GM23338 (cell line): Measurements from ENCODE around the gene WDR31. TPM values are rescaled to one million over a fixed set of nuclear protein-coding genes. Genes with fewer than 3 reads are reported as not detected.

Experiments
- ATAC-seq: fragments of 200-7000 bp; cut with Tn5 transposase; 3 replicates; pipeline ENCODE4 v1.9.1; 2020
- DNase-seq: peaks from one replicate; pipeline ENCODE4 v3.0.0-alpha.2; 2015; ENCODE audit warnings: low spot score
- H2AFZ ChIP-seq: fragments of 200-600 bp; sonication (generic); 2 replicates; pipeline ENCODE4 v1.8.0; 2016; ENCODE audit warnings: antibody characterized with exemption, mild to moderate bottlenecking, moderate library complexity
- H3F3A ChIP-seq: fragments of 200-600 bp; sonication (generic); replicated peaks from 2 replicates; pipeline ENCODE4 v1.8.0; 2017; ENCODE audit warnings: antibody characterized with exemption, mixed run types, low read depth
- H3K27ac ChIP-seq: fragments of 200-600 bp; sonication (generic); 2 replicates; pipeline ENCODE4 v1.6.1; 2016; ENCODE audit warnings: low read depth
- H3K27me3 ChIP-seq: fragments of 200-600 bp; sonication (generic); 2 replicates; pipeline ENCODE4 v1.8.0; 2016; ENCODE audit warnings: mild to moderate bottlenecking, mixed run types, moderate library complexity; ENCODE audit not compliant: insufficient read depth
- H3K36me3 ChIP-seq: fragments of 200-600 bp; sonication (generic); 2 replicates; pipeline ENCODE4 v1.8.0; 2016; ENCODE audit warnings: mild to moderate bottlenecking; ENCODE audit not compliant: insufficient read depth
- H3K4me1 ChIP-seq: fragments of 200-600 bp; sonication (generic); 2 replicates; pipeline ENCODE4 v1.8.0; 2016; ENCODE audit warnings: mild to moderate bottlenecking, moderate library complexity; ENCODE audit not compliant: insufficient read depth
- H3K4me2 ChIP-seq: fragments of 200-600 bp; sonication (generic); 2 replicates; pipeline ENCODE4 v1.7.1; 2017; ENCODE audit warnings: mixed run types
- H3K4me3 ChIP-seq: fragments of 200-600 bp; sonication (generic); 2 replicates; pipeline ENCODE4 v1.6.1; 2016; ENCODE audit warnings: mixed run types
- H3K79me2 ChIP-seq: fragments of 200-600 bp; sonication (generic); replicated peaks from 2 replicates; pipeline ENCODE4 v1.8.0; 2017; ENCODE audit warnings: mild to moderate bottlenecking; ENCODE audit not compliant: insufficient read depth
- H3K9me2 ChIP-seq: fragments of 200-600 bp; sonication (generic); 2 replicates; pipeline ENCODE4 v1.8.0; 2017; ENCODE audit not compliant: insufficient read depth
- H4K20me1 ChIP-seq: fragments of 200-600 bp; sonication (generic); replicated peaks from 2 replicates; pipeline ENCODE4 v1.8.0; 2017; ENCODE audit warnings: mild to moderate bottlenecking; ENCODE audit not compliant: insufficient read depth
- H3K27ac Mint-ChIP-seq: 2 replicates; pipeline ENCODE4 v1.8.0; 2020; ENCODE audit warnings: inconsistent platforms, mild to moderate bottlenecking, moderate library complexity, mixed read lengths
- H3K27me3 Mint-ChIP-seq: 3 replicates; pipeline ENCODE4 v1.8.0; 2022; ENCODE audit warnings: low read depth, mild to moderate bottlenecking, moderate library complexity, mixed read lengths, inconsistent platforms; ENCODE audit not compliant: insufficient read depth, poor library complexity
- H3K36me3 Mint-ChIP-seq: 3 replicates; pipeline ENCODE4 v1.8.0; 2021; ENCODE audit warnings: low read depth, mild to moderate bottlenecking, inconsistent platforms, moderate library complexity, mixed read lengths
- H3K4me1 Mint-ChIP-seq: 3 replicates; pipeline ENCODE4 v1.8.0; 2020; ENCODE audit warnings: mild to moderate bottlenecking, inconsistent platforms, mixed read lengths
- H3K4me3 Mint-ChIP-seq: 3 replicates; pipeline ENCODE4 v1.8.0; 2021; ENCODE audit warnings: moderate library complexity, mild to moderate bottlenecking, inconsistent platforms, mixed read lengths
- H3K9me3 Mint-ChIP-seq: 3 replicates; pipeline ENCODE4 v1.8.0; 2020; ENCODE audit warnings: moderate library complexity, mild to moderate bottlenecking, inconsistent platforms, mixed read lengths
- CREB1 ChIP-seq: fragments of 250-450 bp; sonication (Bioruptor Pico); IDR thresholded peaks from 2 replicates; pipeline ENCODE4 v1.5.0; 2020; ENCODE audit warnings: low read depth, mild to moderate bottlenecking, moderate library complexity
- CTCF ChIP-seq, 2 experiments: fragments of 200-600 bp in 1 of 2; sonication (generic) in 1 of 2; conservative IDR thresholded peaks; 2 replicates each; pipeline versions ENCODE4 v1.5.1 to v1.6.1; 2016 to 2017; ENCODE audit warnings: antibody characterized with exemption in 2 of 2, low read depth in 2 of 2, mild to moderate bottlenecking in 2 of 2, moderate library complexity in 1 of 2
- EZH2 ChIP-seq: fragments of 200-600 bp; sonication (generic); IDR thresholded peaks from one replicate; pipeline ENCODE4 v1.8.0; 2017; ENCODE audit warnings: antibody characterized with exemption, mild to moderate bottlenecking, low read depth; ENCODE audit not compliant: unreplicated experiment
- EZH2phosphoT487 ChIP-seq: fragments of 200-600 bp; sonication (generic); IDR thresholded peaks from one replicate; pipeline ENCODE4 v1.8.1; 2018; ENCODE audit warnings: antibody characterized with exemption; ENCODE audit not compliant: unreplicated experiment
- JUNB ChIP-seq: IDR thresholded peaks from one replicate; pipeline ENCODE4 v1.6.1; 2016; ENCODE audit warnings: antibody characterized with exemption; ENCODE audit not compliant: unreplicated experiment
- NANOG ChIP-seq: IDR thresholded peaks from 2 replicates; pipeline ENCODE4 v1.6.1; 2016; ENCODE audit warnings: antibody characterized with exemption, borderline replicate concordance
- POLR2AphosphoS5 ChIP-seq: IDR thresholded peaks from 2 replicates; pipeline ENCODE4 v1.6.1; 2016; ENCODE audit warnings: antibody characterized with exemption, low read depth
- STAT1 ChIP-seq: IDR thresholded peaks from one replicate; pipeline ENCODE4 v1.6.1; 2016; ENCODE audit warnings: antibody characterized with exemption; ENCODE audit not compliant: unreplicated experiment
- ZNF331 ChIP-seq: fragments of 250-450 bp; sonication (Bioruptor Pico); IDR thresholded peaks from 2 replicates; pipeline ENCODE4 v1.5.0; 2020; ENCODE audit warnings: low read depth, mild to moderate bottlenecking, moderate library complexity
- ZNF462 ChIP-seq: fragments of 250-450 bp; sonication (Bioruptor Pico); IDR thresholded peaks from 2 replicates; pipeline ENCODE4 v1.5.0; 2020; ENCODE audit warnings: mild to moderate bottlenecking, moderate library complexity
- polyA plus RNA-seq: library from polyadenylated mRNA; unstranded; fragments of >200 nt; fragmentation: Nextera tagmentation; extraction: Ambion mirVana; gene quantifications from 2 replicates; pipeline ENCODE4 v1.2.1, GENCODE V29; 2016
- total RNA-seq: library from RNA; depleted of rRNA; stranded (reverse); fragments of >200 nt; shearing (Covaris generic); gene quantifications from 2 replicates; pipeline ENCODE4 v1.2.3, GENCODE V29; 2014

Gene WDR31
- total and polyA plus RNA-seq, 2 experiments from 2014 or later: 0.13 to 0.63 TPM

- TF ChIP-seq CTCF (conservative IDR thresholded peaks at IDR 0.05; ENCODE audit: low read depth in 2 of 2) (no peak), EZH2phosphoT487 (no peak)
These were observed 58.7 kb downstream of the WDR31 start (continued) for GRCh38 chr9:113281356-113281755.

GRCh38 chr9:113278840-113279239, 61.2 kb downstream of the WDR31 start:
- H3K36me3 Mint-ChIP-seq: peaks cover 64% of the 10 kb centered on the region
- no peaks in the 10 kb centered on the region for H3K9me3 Mint-ChIP-seq
- H3K4me1 Mint-ChIP-seq: peaks cover 7% of the 10 kb centered on the region; the same call in 1 of the 3 replicates
- DNase-seq (no peak), ATAC-seq (no peak)
- no peak overlapping the region for H3K27ac Mint-ChIP-seq
- no peak overlapping the region for H2AFZ ChIP-seq
- no peaks in the 10 kb centered on the region for H3F3A ChIP-seq
- H3K27me3 Mint-ChIP-seq: no peaks in the 10 kb centered on the region
- peaks cover 8% of the 10 kb centered on the region; the same call in 1 of the 2 replicates for H3K4me1 ChIP-seq
- H3K4me3 ChIP-seq: no peak overlapping the region
- peaks cover 21% of the 10 kb centered on the region for H3K79me2 ChIP-seq
- H4K20me1 ChIP-seq: peaks cover 9% of the 10 kb centered on the region; the same call in 1 of the 2 replicates
- no peaks in the 10 kb centered on the region for H3K9me2 ChIP-seq
- no peaks in the 10 kb centered on the region for H3K27me3 ChIP-seq
- H3K4me2 ChIP-seq: no peak overlapping the region
- no peak overlapping the region for H3K4me3 Mint-ChIP-seq
- no peak overlapping the region for H3K27ac ChIP-seq
- peaks cover 59% of the 10 kb centered on the region for H3K36me3 ChIP-seq
- TF ChIP-seq ZNF462 (no peak), NANOG (no peak), POLR2AphosphoS5 (no peak), JUNB (no peak), STAT1 (no peak), CREB1 (CRISPR knock-in tag) (no peak), EZH2 (no peak), ZNF331 (CRISPR knock-in tag) (no peak), CTCF (conservative IDR thresholded peaks at IDR 0.05; ENCODE audit: low read depth in 2 of 2) (no peak)
